IPS DF 4.7 (cell line): Measurements from ENCODE around the gene TERT.

Source experiments
- DNase-seq: peaks from one replicate; pipeline ENCODE4 v3.0.0-alpha.2; 2013; ENCODE audit warnings: low spot score; ENCODE audit errors: extremely low read depth

TERT gene

GRCh38 chr5:1319436-1320256 is 24.8 kb upstream of the TERT start:
- DNase-seq, result no peak

DNA sequence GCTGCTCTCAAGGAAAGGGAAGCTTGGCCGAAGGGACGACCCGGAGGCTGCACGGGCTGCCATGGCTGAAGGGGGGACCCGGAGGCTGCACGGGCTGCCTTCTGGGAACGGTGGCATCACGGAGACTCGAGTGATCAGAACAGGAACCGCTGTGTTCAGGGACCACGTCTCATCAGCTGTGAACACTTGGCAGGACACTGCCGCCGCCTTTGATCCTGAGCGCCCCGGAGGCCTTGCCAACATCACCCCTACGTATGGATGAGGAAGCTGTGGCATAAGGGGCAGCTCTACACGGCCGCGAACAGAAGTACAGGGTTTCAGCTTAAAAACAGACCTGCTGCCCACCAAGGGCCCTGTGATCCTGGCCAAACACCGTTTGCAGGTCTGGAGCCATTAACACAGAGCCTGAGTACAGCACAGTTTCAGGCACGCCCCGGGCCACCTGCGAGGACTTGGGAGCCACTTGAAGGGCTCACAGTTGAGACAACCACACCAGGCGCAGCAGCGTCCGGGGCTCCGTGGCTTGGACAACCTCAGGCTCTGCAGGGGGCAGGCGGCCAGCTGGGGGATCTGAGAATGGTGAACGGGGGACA is 23.9 kb upstream of the TERT start:
- DNase-seq, result no peak

GRCh38 chr5:1317921-1318565 is 23.2 kb upstream of the TERT start:
- no peak for DNase-seq

- DNase-seq, result no peak
Measured at GRCh38 chr5:1316588-1317340, 21.9 kb upstream of the TERT start.

DNA sequence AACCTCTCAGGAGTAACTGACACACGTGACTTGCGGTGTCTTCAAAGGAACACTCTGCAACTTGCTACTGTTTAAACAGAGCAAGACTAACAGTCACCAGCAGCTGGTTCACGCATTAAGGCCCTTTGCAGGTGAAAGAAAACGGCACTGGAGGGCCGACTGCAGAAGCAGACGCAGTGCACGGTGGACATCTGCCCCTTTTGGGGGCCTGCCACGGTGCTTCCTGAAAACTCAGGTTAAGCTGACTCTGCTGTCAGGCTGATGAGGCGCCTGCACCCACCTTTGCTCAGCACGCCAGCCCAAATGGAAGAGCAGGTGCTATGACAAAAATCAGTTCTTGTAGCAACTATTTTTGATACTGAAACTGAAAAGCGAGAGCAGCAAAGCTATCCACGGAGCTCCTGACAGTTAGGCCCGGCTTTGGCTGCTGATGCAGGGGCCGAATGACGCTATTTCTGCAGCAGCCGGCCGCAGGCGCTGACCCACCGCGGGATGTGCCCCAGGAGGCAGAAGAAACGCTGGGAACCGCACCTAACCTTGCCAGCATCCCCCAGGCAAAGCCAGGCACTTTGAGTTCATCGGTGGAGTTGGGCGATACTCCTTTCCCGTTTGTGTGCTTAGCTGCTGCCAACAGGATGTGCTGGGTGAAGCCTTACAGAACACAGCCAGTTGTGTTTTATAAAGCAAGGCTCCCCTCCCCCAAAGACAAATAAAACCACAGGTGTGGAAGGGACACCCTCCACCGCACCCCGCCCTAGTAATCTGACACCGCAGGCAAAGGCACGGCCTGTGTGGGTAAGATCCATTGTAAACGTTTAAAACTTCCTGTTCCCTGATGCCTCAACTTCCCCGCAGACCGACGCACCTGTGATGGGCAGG is 21.1 kb upstream of the TERT start:
- DNase-seq, result no peak

DNA sequence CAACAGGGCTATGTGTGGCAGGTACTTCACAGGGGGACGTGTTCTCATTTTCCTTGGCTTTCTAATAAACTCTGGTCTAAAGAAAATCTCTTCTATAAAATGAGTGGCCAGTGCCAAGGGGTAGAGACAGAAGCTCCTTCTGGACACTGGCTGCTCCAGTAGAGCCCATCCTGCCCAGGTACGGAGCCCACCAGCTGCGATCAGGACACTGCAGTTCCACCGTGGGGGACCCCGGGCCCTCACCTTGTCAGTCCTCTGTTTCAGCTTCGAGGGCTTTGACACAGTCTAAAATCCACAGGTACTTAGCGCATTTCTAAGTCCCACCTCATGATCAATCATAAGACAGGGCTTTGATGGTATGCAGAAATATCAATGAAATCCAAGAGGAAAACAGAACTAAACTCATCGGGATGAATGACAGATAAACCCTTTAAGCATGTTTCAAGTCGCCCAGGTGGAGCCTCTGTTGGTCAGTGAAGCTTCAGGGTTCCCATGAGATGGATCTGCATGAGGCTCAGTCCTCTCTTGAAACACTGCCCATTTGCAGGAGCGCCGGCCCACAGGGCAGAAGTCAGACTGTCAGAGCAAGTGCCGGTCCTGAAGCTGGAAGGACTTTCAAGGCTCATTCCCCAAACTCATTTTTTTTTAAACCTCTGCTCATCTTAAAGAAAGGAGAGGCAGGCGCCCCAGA is 20.3 kb upstream of the TERT start:
- no peak for DNase-seq

DNA sequence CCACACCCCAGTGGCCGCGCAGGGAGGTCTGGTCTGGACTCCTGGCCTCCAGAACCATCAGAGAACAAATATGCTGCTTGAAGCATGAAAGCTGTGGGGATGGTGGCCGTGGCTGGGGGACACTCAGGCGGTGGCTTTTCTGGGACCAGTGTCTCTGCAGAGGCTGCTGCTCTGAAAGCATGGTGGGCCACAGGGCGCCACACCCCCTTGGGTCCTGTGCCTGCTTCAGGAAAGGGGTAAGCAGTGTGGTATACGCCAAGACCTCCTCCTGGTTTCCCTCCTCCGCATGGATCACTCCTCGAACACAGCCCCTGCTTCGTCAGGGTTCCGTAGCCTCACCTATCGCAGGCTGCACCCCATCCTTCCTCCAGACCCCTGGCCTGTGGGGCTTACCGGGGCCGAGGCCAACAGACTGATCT is 19.7 kb upstream of the TERT start:
- DNase-seq, result no peak

- DNase-seq, result no peak
Measured at GRCh38 chr5:1312993-1313833, 18.3 kb upstream of the TERT start.

GRCh38 chr5:1312206-1312605 is 17.3 kb upstream of the TERT start:
- DNase-seq, result no peak

- DNase-seq, result no peak
Measured at GRCh38 chr5:1311439-1312055, 16.7 kb upstream of the TERT start.

DNA sequence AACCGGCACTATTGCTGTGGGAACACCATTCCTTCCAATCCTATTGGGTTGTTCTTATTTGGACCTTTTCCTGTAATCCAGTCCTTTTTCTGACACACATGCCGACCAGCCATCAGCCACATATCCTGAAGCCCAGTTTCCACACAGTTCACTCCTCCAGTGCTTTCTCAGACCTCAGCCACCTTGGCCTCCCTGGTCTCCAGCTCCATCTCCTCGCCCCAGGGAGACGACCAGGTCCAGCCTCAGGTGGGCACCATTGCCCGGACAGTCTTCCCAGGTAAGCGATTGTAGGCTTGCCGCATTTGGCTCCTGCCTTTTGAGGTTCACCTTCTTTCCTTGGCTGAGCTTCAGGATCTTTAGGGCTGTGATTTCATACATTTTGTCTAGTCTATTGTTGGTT is 15.2 kb upstream of the TERT start:
- DNase-seq, result no peak

DNA sequence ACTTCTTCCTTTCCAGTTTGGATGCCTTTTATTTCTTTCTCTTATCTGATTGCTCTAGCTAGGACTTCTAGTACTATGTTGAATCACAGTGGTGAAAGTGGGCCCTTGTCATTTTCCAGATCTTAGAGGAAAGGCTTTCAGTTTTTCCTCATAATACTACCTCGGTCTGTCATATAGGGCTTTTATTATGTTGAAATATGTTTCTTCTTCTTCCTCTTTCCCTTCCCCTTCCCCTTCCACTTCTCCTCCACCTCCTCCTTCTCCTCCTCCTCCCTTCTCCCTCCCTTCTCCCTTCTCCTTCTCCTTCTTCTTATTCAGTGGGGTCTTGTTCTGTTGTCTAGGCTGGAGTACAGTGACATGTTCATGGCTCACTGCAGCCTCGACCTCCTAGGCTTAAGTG is 9.2 kb upstream of the TERT start:
- no peak for DNase-seq

DNA sequence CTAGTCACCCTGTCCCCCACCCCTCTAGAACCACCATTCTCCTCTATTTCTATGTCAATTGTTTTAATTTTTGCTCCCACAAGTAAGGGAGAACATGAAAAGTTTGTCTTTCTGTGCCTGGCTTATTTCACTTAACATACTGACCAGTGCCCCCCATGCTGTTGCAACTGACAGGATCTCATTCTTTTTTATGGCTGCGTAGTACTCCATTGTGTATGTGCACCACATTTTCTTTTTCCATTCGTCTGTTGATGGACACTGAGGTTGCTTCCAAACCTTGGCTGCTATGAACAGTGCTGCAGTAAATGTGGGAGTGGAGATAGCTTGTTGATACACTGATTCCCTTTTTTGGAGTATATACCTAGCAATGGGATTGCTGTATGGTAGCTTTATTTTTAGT is 7.4 kb upstream of the TERT start:
- no peak for DNase-seq

- no peak for DNase-seq
Measured at GRCh38 chr5:1300581-1301083, 5.8 kb upstream of the TERT start.

- no peak for DNase-seq
Measured at GRCh38 chr5:1299961-1300360, 5.1 kb upstream of the TERT start.

GRCh38 chr5:1299511-1299850 is 4.6 kb upstream of the TERT start:
- no peak for DNase-seq

DNA sequence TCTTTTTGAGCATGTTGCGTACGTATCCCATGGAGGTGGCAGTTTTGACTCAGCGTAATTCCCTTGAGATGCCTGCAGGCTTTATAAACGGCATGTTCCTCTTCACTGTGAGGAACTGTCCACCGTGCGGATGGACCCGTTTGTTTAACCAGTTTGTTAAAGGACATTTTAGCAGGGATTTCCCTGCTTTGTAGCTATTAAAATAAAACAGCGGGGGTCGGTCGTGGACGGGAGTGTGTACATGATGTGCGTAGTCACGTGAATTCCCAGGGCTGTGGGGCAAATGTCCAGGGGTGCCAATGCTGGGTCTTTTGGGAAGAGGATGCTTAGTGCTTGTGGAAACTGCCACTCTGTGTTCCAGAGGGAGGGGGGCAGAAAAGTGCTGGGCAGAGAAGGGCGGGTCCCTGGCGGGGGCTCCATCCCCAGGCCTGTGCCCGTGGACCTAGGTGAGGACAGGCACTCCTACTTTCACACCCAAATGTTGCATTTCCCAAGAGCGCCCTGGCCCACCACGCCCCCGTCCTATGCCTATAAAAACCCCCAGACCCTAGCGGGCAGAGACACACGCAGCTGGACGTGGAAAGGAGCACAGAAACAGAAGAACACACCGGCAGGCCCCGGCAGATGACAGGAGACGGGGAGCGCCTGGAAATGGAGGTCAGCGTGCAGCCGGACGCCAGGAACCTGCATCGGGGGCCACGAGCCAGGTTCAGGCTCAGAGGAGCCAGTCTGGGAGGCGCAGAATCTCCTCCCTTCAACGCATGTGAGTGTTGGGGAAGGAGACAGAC is 4.0 kb upstream of the TERT start:
- DNase-seq, result no peak

DNA sequence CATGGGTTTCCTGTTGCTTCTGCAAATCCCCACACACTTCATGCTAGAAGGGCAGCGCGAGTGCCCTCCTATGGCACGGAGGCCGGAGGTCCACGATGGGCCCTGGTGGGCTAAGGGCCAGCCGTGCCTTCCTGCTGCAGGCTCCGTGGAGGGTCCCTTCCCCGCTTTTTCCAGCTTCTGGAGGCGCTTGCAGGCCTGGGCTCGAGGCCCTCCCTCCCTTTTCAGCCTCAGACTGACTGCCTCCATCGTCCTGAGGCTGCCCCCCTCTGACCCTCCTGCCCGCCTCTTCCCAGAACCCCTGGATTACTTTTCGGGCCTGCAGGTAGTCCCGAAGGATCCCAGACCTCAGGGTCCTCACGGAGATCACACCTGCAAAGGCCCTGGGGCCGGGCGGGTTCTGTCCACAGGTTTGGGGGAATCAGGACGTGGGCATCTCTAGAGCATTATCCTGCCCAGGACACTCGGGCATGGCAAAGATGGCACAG is 3.2 kb upstream of the TERT start:
- DNase-seq, result no peak
